H1 (cell line): ENCODE data around the gene KIT. TPM values are rescaled to one million over a fixed set of nuclear protein-coding genes. Genes with fewer than 3 reads are reported as not detected.

Experiments used
- CTCF ChIA-PET: fragments of 300-600 bp; sonication (Branson Sonifier 250); formaldehyde crosslinking; loops from one replicate; lab custom pipeline; 2021; ENCODE audit not compliant: partially characterized antibody; lab: Charles Lee
- POLR2A ChIA-PET: fragments of 300-600 bp; sonication (Branson Sonifier 250); formaldehyde crosslinking; loops from one replicate; lab custom pipeline; 2021; ENCODE audit warnings: inconsistent platforms; ENCODE audit not compliant: partially characterized antibody; lab: Charles Lee
- DNase-seq, 2 experiments: peaks; one replicate each; pipeline versions ENCODE4 v3.0.0 to v3.0.0-alpha.2; 2010 to 2022; ENCODE audit warnings: low spot score in 2 of 2, low read depth in 1 of 2, mixed read lengths in 1 of 2
- FAIRE-seq: peaks from 2 replicates; lab custom pipeline; 2011; peaks lifted over from hg19 to GRCh38; lab: Jason Lieb, UNC
- H2AFZ ChIP-seq: 2 replicates; pipeline ENCODE4 v1.8.1; 2012; ENCODE audit warnings: low read length, inconsistent platforms
- H2AK5ac ChIP-seq: 2 replicates; pipeline ENCODE4 v1.6.1; 2013; ENCODE audit warnings: low read depth, low read length
- H2BK120ac ChIP-seq: replicated peaks from 2 replicates; pipeline ENCODE3; 2013; ENCODE audit warnings: low read depth, low read length, inconsistent platforms
- H2BK12ac ChIP-seq: 2 replicates; pipeline ENCODE4 v1.6.1; 2013; ENCODE audit warnings: low read depth, low read length
- H2BK15ac ChIP-seq: 2 replicates; pipeline ENCODE4 v1.6.1; 2013; ENCODE audit warnings: low read length
- H2BK20ac ChIP-seq: 2 replicates; pipeline ENCODE4 v1.6.1; 2013; ENCODE audit warnings: low read length
- H2BK5ac ChIP-seq: 2 replicates; pipeline ENCODE4 v1.6.1; 2013; ENCODE audit warnings: low read depth, low read length
- H3K14ac ChIP-seq: 2 replicates; pipeline ENCODE4 v1.6.1; 2013; ENCODE audit warnings: inconsistent platforms; ENCODE audit not compliant: insufficient read length
- H3K18ac ChIP-seq: 2 replicates; pipeline ENCODE4 v1.6.1; 2013; ENCODE audit warnings: low read length; ENCODE audit errors: extremely low read depth
- H3K23ac ChIP-seq: 2 replicates; pipeline ENCODE4 v1.6.1; 2013; ENCODE audit warnings: inconsistent platforms; ENCODE audit not compliant: insufficient read length
- H3K23me2 ChIP-seq: 2 replicates; pipeline ENCODE4 v1.6.1; 2013; ENCODE audit warnings: low read depth, low read length
- H3K27ac ChIP-seq: 2 replicates; pipeline ENCODE4 v1.6.1; 2011; ENCODE audit warnings: low read depth, low read length, inconsistent platforms
- H3K27me3 ChIP-seq, 4 experiments: replicated peaks in 1 of 4; 1 replicate in 1 of 4; 2 replicates in 3 of 4; pipeline versions ENCODE4 v1.6.1 to v1.8.1; 2011 to 2013; ENCODE audit warnings: low read length in 3 of 4, mild to moderate bottlenecking in 3 of 4, inconsistent platforms in 2 of 4, mixed read lengths in 2 of 4, moderate library complexity in 1 of 4; ENCODE audit not compliant: control insufficient read depth in 3 of 4, insufficient read depth in 3 of 4; ENCODE audit errors: extremely low read depth in 1 of 4
- H3K36me3 ChIP-seq, 4 experiments: 2 replicates each; pipeline versions ENCODE4 v1.6.1 to v1.8.1; 2011 to 2013; ENCODE audit warnings: mild to moderate bottlenecking in 4 of 4, low read length in 3 of 4, moderate library complexity in 2 of 4, control low read depth in 1 of 4, inconsistent platforms in 1 of 4; ENCODE audit not compliant: insufficient read depth in 4 of 4, control insufficient read depth in 2 of 4
- H3K4ac ChIP-seq: replicated peaks from 2 replicates; pipeline ENCODE3; 2013; ENCODE audit warnings: low read length, low read depth, mixed read lengths, inconsistent platforms; ENCODE audit not compliant: insufficient read length
- H3K4me1 ChIP-seq, 4 experiments: replicated peaks in 1 of 4; 1 replicate in 1 of 4; 2 replicates in 3 of 4; pipeline versions ENCODE4 v1.6.1 to v1.8.1; 2011 to 2013; ENCODE audit warnings: low read length in 3 of 4, inconsistent platforms in 2 of 4, mixed read lengths in 1 of 4; ENCODE audit not compliant: insufficient read depth in 4 of 4, control insufficient read depth in 3 of 4
- H3K4me2 ChIP-seq, 2 experiments: 2 replicates each; pipeline versions ENCODE4 v1.6.1 to v1.8.1; 2011 to 2013; ENCODE audit warnings: low read depth in 2 of 2, low read length in 2 of 2, control low read depth in 1 of 2, inconsistent platforms in 1 of 2, mild to moderate bottlenecking in 1 of 2; ENCODE audit not compliant: insufficient read depth in 1 of 2
- H3K4me3 ChIP-seq, 4 experiments: fragments of 200-600, 300-600 bp in 1 of 4; sonication (generic), shearing (Covaris generic), sonication (Bioruptor Twin) in 1 of 4; 2 replicates each; pipeline versions ENCODE4 v1.5.1 to v1.8.1; 2011 to 2016; ENCODE audit warnings: low read length in 4 of 4, low read depth in 3 of 4, control low read depth in 2 of 4, inconsistent platforms in 2 of 4, mild to moderate bottlenecking in 2 of 4, mixed read lengths in 1 of 4, moderate library complexity in 1 of 4; ENCODE audit not compliant: insufficient read depth in 2 of 4; ENCODE audit errors: extremely low read depth in 1 of 4
- H3K56ac ChIP-seq: replicated peaks from 2 replicates; pipeline ENCODE3; 2013; ENCODE audit warnings: low read depth, mild to moderate bottlenecking, mixed read lengths, low read length, inconsistent platforms; ENCODE audit not compliant: insufficient read length
- H3K79me1 ChIP-seq: 2 replicates; pipeline ENCODE4 v1.6.1; 2013; ENCODE audit warnings: low read depth, low read length, control low read depth
- H3K79me2 ChIP-seq, 2 experiments: 2 replicates each; pipeline versions ENCODE4 v1.6.1 to v1.8.1; 2012 to 2013; ENCODE audit warnings: low read length in 2 of 2, mild to moderate bottlenecking in 2 of 2, inconsistent platforms in 1 of 2; ENCODE audit not compliant: insufficient read depth in 2 of 2, control insufficient read depth in 1 of 2
- H3K9ac ChIP-seq, 4 experiments: replicated peaks in 1 of 4; 1 replicate in 1 of 4; 2 replicates in 3 of 4; pipeline versions ENCODE4 v1.6.1 to v1.8.1; 2011 to 2013; ENCODE audit warnings: low read depth in 3 of 4, low read length in 3 of 4, control low read depth in 2 of 4, mild to moderate bottlenecking in 2 of 4, moderate library complexity in 2 of 4, inconsistent platforms in 1 of 4; ENCODE audit errors: extremely low read depth in 1 of 4
- H3K9me3 ChIP-seq, 2 experiments: 2 replicates each; pipeline versions ENCODE4 v1.6.1 to v1.8.1; 2012 to 2013; ENCODE audit warnings: mild to moderate bottlenecking in 2 of 2, moderate library complexity in 2 of 2, control low read depth in 1 of 2, inconsistent platforms in 1 of 2, low read depth in 1 of 2, low read length in 1 of 2, mixed read lengths in 1 of 2; ENCODE audit not compliant: insufficient read depth in 2 of 2
- H4K20me1 ChIP-seq, 2 experiments: replicated peaks in 1 of 2; 2 replicates each; pipeline versions ENCODE3 to v1.8.1; 2011 to 2013; ENCODE audit warnings: inconsistent platforms in 2 of 2, low read length in 2 of 2, mild to moderate bottlenecking in 1 of 2; ENCODE audit not compliant: insufficient read depth in 2 of 2, control insufficient read depth in 1 of 2
- H4K5ac ChIP-seq: 2 replicates; pipeline ENCODE4 v1.6.1; 2013; ENCODE audit warnings: low read length, low read depth, mixed read lengths, inconsistent platforms; ENCODE audit not compliant: insufficient read length
- H4K8ac ChIP-seq: 2 replicates; pipeline ENCODE4 v1.8.0; 2013; ENCODE audit warnings: mild to moderate bottlenecking, moderate library complexity, low read length, inconsistent platforms; ENCODE audit not compliant: insufficient read depth; ENCODE audit errors: extremely low read depth
- H4K91ac ChIP-seq: replicated peaks from 2 replicates; pipeline ENCODE3; 2013; ENCODE audit warnings: low read length, mixed read lengths, inconsistent platforms; ENCODE audit not compliant: insufficient read length
- CEBPB ChIP-seq: IDR thresholded peaks from 2 replicates; pipeline ENCODE4 v1.6.1; 2012; ENCODE audit warnings: low read depth, low read length
- CHD1 ChIP-seq: IDR thresholded peaks from 2 replicates; pipeline ENCODE4 v1.6.1; 2012; ENCODE audit warnings: low read depth, low read length, improper control_type of control experiment
- CREB1 ChIP-seq: IDR thresholded peaks from 2 replicates; pipeline ENCODE4 v1.6.1; 2012; ENCODE audit warnings: inconsistent platforms
- EGR1 ChIP-seq: IDR thresholded peaks from 2 replicates; pipeline ENCODE4 v1.6.1; 2011; ENCODE audit warnings: low read depth, low read length, borderline replicate concordance
- HDAC2 ChIP-seq, 2 experiments: fragments of 300-600 bp in 1 of 2; sonication (generic) in 1 of 2; IDR thresholded peaks; 2 replicates each; pipeline ENCODE4 v1.6.1; 2011 to 2012; ENCODE audit warnings: low read depth in 2 of 2, low read length in 2 of 2, mild to moderate bottlenecking in 2 of 2, moderate library complexity in 2 of 2, borderline replicate concordance in 1 of 2, inconsistent platforms in 1 of 2
- JUND ChIP-seq: IDR thresholded peaks from 2 replicates; pipeline ENCODE4 v1.6.1; 2011; ENCODE audit warnings: mild to moderate bottlenecking, improper control_type of control experiment, low read length
- MAFK ChIP-seq: IDR thresholded peaks from 2 replicates; pipeline ENCODE4 v1.6.1; 2012; ENCODE audit warnings: low read depth, mild to moderate bottlenecking, improper control_type of control experiment, low read length
- POU5F1 ChIP-seq: IDR thresholded peaks from 2 replicates; pipeline ENCODE4 v1.6.1; 2011; ENCODE audit warnings: low read depth, mild to moderate bottlenecking, low read length, moderate library complexity
- SUZ12 ChIP-seq: fragments of 200-600 bp; sonication (generic); IDR thresholded peaks from 2 replicates; pipeline ENCODE4 v1.6.1; 2012; ENCODE audit warnings: mild to moderate bottlenecking, inconsistent platforms, low read length, moderate library complexity, mixed read lengths
- TAF7 ChIP-seq: optimal IDR thresholded peaks from 2 replicates; pipeline ENCODE3; 2011; ENCODE audit warnings: low read depth, mild to moderate bottlenecking, inconsistent platforms, low read length, moderate library complexity, borderline replicate concordance
- TBP ChIP-seq: IDR thresholded peaks from 2 replicates; pipeline ENCODE4 v1.6.1; 2011; ENCODE audit warnings: low read depth, low read length, improper control_type of control experiment
- WGBS, 2 experiments: shearing (Covaris generic) in 1 of 2; methylation state at CpG; one replicate each; pipeline versions ENCODE4 v1.1.6 to v1.1.7; 2013 to 2015; ENCODE audit warnings: low lambda C conversion rate in 2 of 2, mixed read lengths in 2 of 2, inconsistent platforms in 1 of 2, low coverage in 1 of 2, missing lambda C conversion rate in 1 of 2; ENCODE audit not compliant: insufficient replicate concordance in 2 of 2, insufficient coverage in 1 of 2, insufficient read length in 1 of 2; ENCODE audit errors: extremely low coverage in 1 of 2, missing lambda C conversion rate in 1 of 2; 5-methylcytosine and 5-hydroxymethylcytosine counted together
- polyA plus RNA-seq, 7 experiments: library from polyadenylated mRNA; depleted of rRNA in 3 of 7; stranded (reverse) in 5 of 7; unstranded in 2 of 7; fragments of >200 nt in 5 of 7; fragments of 200-250 nt in 2 of 7; gene quantifications; 1 replicate in 5 of 7; 2 replicates in 1 of 7; 4 replicates in 1 of 7; pipeline versions ENCODE4 v1.2.1 to v1.2.3, GENCODE V29; 2011 to 2013; ENCODE audit warnings: missing spikeins in 2 of 7, mixed read lengths in 2 of 7
- total RNA-seq: library from RNA; stranded (reverse); fragmentation: NEBNext Ultra II Directional; extraction: Animal tissue kit (Norgen Biotek cat#: 25700); gene quantifications from 2 replicates; pipeline ENCODE4 v1.2.1, GENCODE V29; 2021
- TF ChIP-seq, protein P1 (sequence below): IDR thresholded peaks from 2 replicates; pipeline ENCODE4 v1.6.1; 2012; ENCODE audit warnings: low read length, inconsistent platforms
- TF ChIP-seq, protein P2 (sequence below): IDR thresholded peaks from 2 replicates; pipeline ENCODE4 v1.6.1; 2012; ENCODE audit warnings: inconsistent platforms

The KIT gene
- total and polyA plus RNA-seq, 2 of the 8 experiments (the other 6 are each of a cell fraction or from before 2014, with no cell fraction given), result 14.4 to 24.8 TPM

DNA sequence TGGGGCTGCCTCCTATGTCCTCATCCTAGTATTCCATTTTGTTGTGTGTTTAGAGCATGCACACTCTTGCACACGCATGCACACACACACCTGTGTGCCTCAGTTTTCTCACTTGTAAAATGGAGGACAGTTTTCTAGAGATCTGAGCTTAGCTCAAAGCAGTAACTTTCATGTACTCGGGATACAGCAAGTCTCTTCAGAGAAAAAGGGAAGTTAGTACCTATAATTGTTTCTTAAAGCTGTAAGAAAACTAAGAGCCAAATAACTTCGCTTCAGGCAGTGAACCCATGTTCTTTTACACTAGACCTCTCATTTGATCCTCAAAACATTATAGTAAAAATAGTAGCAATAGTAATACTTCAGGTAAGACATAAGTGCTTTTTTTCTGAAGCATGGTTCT lies 49.6 kb downstream of the KIT start:
- H4K20me1 ChIP-seq, result no peaks in the 10 kb centered on the region
- H2BK20ac ChIP-seq, result no peak overlapping the region
- ChIA-PET POLR2A (interaction anchor here (0.9 kb wide), 1 partner anchor 18 kb away, joined by 3 read pairs; no protein-coding TSS in a partner anchor), CTCF (no interaction called here)
- no peak overlapping the region for H4K91ac ChIP-seq
- no peak overlapping the region for H2BK5ac ChIP-seq
- H3K56ac ChIP-seq, result no peak overlapping the region
- H4K5ac ChIP-seq, result no peak overlapping the region
- H2BK12ac ChIP-seq, result no peak overlapping the region
- no peaks in the 10 kb centered on the region for H3K79me1 ChIP-seq
- H3K14ac ChIP-seq, result no peak overlapping the region
- DNase-seq (no peak), FAIRE-seq (no peak)
- no peak overlapping the region for H2AK5ac ChIP-seq
- no peak overlapping the region for H3K9ac ChIP-seq
- no peak overlapping the region for H3K23ac ChIP-seq
- H3K36me3 ChIP-seq, result peaks cover 0 to 22% (median 5%) of the 10 kb centered on the region in 4 experiments; a peak in 7 of 8 replicates
- H3K27me3 ChIP-seq, result no peaks in the 10 kb centered on the region
- no peak overlapping the region for H3K18ac ChIP-seq
- no peak overlapping the region for H3K27ac ChIP-seq
- H3K4me1 ChIP-seq, result no peaks in the 10 kb centered on the region
- H3K9me3 ChIP-seq, result no peaks in the 10 kb centered on the region
- 74% methylated on average over 3 of the region's 3 CpGs; no CpG with 5 or more reads in 1 of the 2 experiments for WGBS, 2 experiments
- H4K8ac ChIP-seq, result no peak overlapping the region
- H2AFZ ChIP-seq, result no peak overlapping the region
- H3K79me2 ChIP-seq, result no peaks in the 10 kb centered on the region
- H3K4me2 ChIP-seq, result no peak overlapping the region
- H3K23me2 ChIP-seq, result no peaks in the 10 kb centered on the region; the same call in 1 of the 2 replicates
- no peak overlapping the region for H2BK120ac ChIP-seq
- no peak overlapping the region for H3K4me3 ChIP-seq
- no peak overlapping the region for H2BK15ac ChIP-seq
- H3K4ac ChIP-seq, result no peak overlapping the region
- TF ChIP-seq, protein P1, sequence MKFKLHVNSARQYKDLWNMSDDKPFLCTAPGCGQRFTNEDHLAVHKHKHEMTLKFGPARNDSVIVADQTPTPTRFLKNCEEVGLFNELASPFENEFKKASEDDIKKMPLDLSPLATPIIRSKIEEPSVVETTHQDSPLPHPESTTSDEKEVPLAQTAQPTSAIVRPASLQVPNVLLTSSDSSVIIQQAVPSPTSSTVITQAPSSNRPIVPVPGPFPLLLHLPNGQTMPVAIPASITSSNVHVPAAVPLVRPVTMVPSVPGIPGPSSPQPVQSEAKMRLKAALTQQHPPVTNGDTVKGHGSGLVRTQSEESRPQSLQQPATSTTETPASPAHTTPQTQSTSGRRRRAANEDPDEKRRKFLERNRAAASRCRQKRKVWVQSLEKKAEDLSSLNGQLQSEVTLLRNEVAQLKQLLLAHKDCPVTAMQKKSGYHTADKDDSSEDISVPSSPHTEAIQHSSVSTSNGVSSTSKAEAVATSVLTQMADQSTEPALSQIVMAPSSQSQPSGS, result no peak
- TF ChIP-seq JUND (no peak), POU5F1 (no peak), TBP (no peak), MAFK (no peak), TAF7 (no peak), CREB1 (no peak), EGR1 (no peak), HDAC2 (IDR thresholded peaks at IDR 0.05; ENCODE audit: borderline replicate concordance in 1 of 2, low read depth in 2 of 2, low read length in 2 of 2) (no peak), CEBPB (no peak), CHD1 (no peak), SUZ12 (no peak)
- TF ChIP-seq, protein P2, sequence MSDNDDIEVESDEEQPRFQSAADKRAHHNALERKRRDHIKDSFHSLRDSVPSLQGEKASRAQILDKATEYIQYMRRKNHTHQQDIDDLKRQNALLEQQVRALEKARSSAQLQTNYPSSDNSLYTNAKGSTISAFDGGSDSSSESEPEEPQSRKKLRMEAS, result no peak
